SK-N-MC (cell line): ENCODE data around the gene RBP5.

Source experiments
- EZH2 ChIP-seq: fragments of 200-600 bp; sonication (generic); IDR thresholded peaks from one replicate; pipeline ENCODE4 v1.6.1; 2017; ENCODE audit warnings: antibody characterized with exemption
- FOXP2 ChIP-seq: optimal IDR thresholded peaks from 2 replicates; pipeline ENCODE3; 2011; ENCODE audit warnings: mild to moderate bottlenecking, moderate library complexity; ENCODE audit not compliant: insufficient read depth; ENCODE audit errors: extremely low read length, control extremely low read depth
- POLR2AphosphoS5 ChIP-seq: IDR thresholded peaks from 2 replicates; pipeline ENCODE4 v1.6.1; 2012; ENCODE audit warnings: mild to moderate bottlenecking, low read depth, low read length, borderline replicate concordance

DNA sequence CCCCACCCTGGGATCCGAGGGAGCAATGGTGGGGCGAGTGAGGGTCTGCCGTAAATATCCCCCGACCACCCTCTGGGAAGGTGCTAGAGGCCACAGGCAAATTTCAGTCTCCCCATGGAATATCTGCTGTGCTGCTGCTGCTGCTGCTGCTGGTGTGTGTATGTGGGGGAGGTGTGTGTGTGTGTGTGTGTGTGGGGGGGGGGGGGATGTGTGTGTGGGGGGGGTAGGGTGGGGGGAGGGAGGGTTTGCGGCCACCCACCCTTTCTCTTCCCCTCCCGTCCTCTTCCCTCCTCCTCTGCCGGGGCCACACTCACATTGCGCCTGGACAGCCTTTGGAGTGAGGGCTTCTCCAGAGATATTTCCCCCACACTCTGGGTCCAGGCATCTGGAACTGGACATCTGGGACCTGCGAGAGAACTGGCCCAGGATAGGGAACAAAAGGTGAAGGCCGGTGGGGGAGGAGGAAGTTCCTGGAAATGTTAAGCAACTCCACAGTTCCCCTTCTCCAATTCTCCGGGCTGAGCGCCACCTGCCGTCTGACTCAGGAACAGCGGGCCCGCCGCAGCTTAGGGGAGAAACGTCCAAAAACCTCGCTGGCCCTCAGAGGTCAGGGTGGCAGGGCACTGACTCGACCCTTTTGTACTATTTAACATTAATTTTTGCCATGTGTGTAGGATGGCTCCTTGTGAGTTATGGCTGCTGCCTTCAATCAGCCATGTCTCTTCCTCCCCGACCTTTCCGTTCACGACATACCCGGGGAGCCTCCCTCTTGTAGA, 19.7 kb downstream of the RBP5 start, which contains the start of gene C1RL:
- no peak for TF ChIP-seq POLR2AphosphoS5
- no peak for TF ChIP-seq EZH2
- TF ChIP-seq FOXP2: no peak
